ENCODE data around the gene YPEL3.

The YPEL3 gene

DNA sequence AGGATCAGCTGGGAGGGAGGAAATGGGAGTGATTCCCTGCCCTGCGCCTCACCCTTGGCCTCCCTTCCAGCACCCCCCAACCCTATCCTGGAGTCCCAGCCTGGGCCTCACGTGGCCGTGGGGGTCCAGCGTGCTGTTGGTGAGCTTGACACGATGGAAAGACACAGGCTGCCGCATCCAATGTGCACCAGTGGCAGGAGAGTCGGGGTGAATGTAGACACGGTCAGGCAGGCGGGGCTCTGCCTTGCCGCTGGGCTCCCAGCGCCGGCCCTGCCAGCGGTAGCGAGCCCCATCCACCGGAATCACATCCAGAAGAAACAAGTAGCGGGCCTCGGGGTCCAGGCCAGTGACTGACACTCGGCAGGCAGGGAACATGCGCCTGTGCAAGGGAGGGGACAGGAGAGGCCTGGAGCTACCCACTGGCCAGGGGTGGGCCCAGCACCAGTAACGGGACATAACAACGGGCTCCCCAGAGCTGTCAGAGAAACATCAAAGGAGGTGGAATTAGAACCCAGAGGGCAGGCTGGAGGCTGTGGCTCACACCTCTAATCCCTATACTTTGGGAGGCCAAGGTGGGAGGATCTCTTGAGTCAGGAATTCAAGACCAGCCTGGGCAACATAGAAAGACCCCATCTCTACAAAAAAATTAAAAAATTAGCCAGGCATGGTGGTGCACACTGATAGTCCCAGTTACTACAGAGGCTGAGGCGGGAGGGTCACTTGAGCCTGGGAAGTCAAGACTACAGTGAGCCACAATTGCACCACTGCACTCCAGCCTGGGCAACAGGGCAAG, 7.0 kb downstream of the YPEL3 start:
- no peak for DNase-seq

DNA sequence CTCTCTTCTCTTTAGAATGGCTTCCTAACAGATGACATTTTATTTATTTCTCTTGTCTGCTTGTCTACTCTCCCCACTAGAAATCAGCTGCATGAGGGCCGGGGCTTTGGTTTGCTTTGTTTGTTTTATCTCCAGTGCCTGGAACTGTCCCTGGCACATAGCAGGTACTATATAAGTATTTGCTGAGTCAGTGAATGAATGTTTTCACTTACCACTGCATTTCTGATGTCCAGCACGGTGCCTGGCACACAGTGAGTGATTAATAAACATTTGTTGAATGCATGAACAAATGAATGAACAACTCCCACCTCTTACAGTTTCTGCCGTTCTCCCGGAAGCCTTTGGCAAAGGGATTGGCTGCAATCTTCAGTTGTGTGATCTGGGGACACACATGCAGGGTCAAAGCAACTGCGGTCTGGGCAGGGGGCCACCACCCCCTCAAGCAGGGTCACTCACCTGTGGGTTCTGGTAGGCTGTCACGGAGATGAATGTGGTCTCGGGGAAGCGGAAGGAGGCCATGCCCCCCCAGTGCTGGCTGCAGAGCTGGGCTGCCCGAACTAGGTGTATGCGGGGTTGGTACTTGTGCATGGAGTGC, 7.7 kb downstream of the YPEL3 start:
- DNase-seq, result no peak

- no peak for DNase-seq
Observed at GRCh38 chr16:30087181-30087898, 8.7 kb downstream of the YPEL3 start.

DNA sequence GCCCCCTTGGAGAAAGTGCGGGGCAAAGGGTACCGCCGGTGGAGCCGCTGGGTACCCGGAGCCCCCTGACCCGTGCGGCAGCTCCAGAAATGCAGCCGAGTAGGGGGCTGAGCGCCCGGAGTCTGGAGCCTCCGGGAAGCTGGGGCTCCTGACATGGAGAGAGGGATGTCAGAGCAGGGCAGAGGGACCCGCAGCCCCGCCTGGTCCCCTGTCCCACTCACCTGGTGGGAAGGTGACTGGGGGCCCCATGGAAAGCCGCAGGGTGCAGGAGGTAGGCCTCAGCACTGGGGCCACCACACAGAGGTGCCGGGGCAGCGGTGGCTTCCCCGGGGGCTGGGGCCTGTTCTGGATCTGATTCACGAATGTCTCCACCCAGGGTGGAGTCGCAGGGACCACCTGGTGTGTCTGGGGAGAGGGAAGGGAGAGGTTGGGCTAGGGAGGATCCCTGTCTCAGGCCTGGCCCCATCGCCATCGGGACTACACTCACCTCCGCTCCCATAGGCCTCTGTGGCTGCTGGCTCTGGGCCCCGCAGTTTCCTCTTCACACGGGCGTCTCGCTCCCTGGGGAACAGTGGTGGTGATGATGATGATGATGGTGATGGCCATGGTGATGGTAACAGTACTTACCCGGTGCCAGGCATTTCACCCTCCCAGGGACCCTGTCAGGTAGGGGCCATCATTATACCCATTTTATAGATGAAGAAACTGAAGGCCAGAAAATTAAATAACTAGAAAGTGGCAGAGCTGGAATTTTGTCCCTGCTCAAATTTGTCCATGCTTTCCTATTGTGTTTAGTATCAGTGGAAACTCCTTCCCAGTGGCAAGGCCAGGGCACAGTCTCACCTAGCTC, 9.5 kb downstream of the YPEL3 start:
- no peak for DNase-seq

DNA sequence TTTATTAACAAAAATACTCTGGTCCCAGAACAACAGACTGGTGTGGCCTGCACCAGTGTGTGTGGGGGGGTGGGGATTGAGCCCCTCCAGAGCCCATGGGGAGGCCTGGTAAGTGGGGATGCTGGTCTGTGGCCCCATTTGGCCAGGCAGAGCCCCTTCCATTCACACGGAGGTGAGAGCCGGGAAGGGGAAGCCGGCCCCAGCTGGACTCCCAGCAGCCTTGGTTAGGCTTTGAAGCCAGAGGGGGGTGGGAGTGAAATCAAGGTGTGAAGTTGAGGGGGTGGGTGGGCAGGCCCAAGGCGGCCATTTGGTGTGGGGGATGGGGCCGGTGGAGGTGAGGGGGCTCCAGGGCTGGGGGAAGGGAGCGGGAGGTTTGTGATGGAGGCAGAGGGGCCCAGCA, 10.2 kb downstream of the YPEL3 start:
- DNase-seq, result no peak

- no peak for DNase-seq
Observed at GRCh38 chr16:30085247-30085646, 10.8 kb downstream of the YPEL3 start.

- no peak for DNase-seq
Observed at GRCh38 chr16:30084816-30085159, 11.2 kb downstream of the YPEL3 start.

GRCh38 chr16:30084096-30084815, 11.8 kb downstream of the YPEL3 start:
- no peak for DNase-seq

GRCh38 chr16:30083216-30084055, 12.6 kb downstream of the YPEL3 start:
- DNase-seq, result no peak

DNA sequence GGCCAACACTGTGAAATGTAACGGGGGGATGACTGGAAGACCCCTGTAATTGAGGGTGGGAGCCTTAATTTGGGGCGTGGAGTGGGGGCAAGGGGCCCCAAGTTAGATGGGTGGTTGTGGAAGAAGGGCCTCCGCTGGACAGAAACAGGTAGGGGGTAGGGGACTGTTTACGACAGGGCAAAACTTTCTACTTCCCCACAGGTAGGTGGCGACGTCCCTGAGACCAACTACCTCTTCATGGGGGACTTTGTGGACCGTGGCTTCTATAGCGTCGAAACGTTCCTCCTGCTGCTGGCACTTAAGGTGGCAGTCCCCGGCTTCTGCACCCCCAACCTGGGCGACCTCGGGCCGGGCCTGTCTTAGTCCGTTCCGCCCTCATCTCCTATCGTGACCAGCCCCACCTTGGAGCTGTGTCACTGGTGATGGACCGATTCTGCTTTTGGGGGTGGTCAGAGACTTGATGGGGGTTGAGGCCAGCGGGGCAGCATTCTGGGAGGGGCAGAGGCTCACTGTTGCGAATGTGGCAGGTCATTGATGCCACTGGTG, 13.4 kb downstream of the YPEL3 start:
- no peak for DNase-seq

DNA sequence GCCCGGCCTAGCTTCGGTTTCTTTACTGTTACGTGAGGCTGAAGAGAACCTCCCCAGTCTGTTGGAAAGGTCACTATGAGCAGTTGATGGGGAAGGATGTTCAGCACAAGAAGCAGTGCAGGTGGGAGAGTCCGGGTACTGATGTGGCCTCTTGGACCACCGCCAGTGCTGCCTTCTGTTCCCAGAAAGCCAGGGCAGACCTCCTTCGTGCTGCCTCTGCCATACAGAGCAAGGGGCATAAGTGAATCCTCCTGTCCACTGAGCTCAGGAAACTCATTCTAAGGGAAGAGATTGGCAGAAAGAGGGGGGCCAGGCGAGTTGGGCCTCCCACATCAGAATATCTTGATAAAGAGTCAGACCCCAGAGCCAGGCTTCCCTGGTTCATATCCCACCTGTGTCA, 16.5 kb downstream of the YPEL3 start:
- no peak for DNase-seq

DNA sequence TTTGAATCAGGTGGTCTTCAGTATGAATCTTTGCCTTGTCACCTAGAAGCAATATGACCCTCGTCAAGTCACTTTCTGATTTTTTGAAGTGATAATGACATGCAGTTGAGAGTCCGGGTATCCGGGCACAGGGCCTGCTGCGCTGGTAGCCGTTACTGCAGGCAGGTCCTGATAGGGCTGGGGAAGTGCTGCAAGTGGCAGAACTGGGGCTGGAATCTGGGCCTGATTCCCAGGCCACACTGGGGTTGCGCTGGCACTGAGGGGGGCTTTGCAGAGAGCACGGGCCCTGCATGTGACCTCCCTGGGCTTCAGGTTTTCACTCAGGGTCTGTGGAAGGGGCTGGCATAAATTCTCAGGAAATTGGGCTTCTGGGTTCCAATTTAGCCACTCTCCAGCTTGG, 17.3 kb downstream of the YPEL3 start:
- no peak for DNase-seq

GRCh38 chr16:30077656-30078055, 18.4 kb downstream of the YPEL3 start:
- DNase-seq, result no peak

- no peak for DNase-seq
Observed at GRCh38 chr16:30076276-30076791, 19.7 kb downstream of the YPEL3 start.

DNA sequence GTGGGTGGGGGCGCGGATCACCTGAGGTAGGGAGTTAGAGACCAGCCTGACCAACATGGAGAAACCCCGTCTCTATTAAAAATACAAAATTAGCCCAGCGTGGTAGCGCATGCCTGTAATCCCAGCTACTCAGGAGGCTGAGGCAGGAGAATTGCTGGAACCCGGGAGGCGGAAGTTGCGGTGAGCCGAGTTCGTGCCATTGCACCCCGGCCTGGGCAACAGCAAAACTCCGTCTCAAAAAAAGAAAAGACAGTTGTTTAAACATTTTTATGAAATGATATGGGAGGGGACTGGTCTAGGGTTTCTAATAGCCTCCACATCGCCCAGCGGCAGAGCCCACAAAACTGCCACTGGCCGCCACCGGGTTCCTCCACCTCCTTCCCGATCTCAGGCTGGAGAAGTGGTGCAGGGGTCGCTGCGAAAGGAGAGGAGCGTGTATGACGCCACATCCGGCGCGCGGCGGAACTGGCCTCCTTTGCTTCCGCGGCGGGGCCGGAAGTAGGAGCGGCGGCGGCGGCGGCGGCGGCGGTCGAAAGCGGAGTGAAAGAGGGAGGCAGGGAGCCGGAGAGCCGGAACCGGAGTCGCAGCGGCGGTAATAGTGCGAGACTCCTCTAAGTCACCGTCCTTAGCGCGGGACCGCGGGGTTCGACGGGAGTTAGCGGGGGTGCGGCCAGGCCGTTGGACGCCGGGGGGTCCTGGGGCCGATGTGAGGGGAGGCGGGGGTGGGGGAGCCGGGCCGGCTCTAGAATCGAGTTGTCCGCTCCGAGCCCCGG, 20.3 kb downstream of the YPEL3 start, which contains the start of gene PPP4C:
PPP4C (plus strand) TSS at position 492 of the 773 bp plus-strand sequence. CDS start 384 bp downstream, outside the sequence.
- peak; percentile 83 for DNase-seq

DNA sequence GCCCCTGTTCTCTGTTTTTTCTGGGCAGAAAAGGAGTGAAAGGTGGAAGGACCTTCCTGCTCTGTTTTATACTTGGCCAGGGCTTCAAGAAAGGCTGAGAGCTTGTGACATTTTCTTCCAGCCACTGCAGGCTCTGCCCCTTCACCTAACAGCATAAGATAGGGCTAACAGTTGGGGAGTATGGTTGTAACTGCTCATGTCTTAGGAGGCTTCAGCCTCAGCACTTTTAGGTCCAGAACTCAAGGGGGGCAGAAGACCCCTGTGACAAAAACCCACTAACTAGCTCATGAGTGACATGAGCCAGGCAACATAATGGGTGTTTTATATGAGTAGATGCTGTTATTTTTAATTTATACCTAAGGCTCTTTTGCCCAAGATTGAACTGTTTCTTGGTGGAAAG, 25.5 kb downstream of the YPEL3 start:
- DNase-seq, result no peak

DNA sequence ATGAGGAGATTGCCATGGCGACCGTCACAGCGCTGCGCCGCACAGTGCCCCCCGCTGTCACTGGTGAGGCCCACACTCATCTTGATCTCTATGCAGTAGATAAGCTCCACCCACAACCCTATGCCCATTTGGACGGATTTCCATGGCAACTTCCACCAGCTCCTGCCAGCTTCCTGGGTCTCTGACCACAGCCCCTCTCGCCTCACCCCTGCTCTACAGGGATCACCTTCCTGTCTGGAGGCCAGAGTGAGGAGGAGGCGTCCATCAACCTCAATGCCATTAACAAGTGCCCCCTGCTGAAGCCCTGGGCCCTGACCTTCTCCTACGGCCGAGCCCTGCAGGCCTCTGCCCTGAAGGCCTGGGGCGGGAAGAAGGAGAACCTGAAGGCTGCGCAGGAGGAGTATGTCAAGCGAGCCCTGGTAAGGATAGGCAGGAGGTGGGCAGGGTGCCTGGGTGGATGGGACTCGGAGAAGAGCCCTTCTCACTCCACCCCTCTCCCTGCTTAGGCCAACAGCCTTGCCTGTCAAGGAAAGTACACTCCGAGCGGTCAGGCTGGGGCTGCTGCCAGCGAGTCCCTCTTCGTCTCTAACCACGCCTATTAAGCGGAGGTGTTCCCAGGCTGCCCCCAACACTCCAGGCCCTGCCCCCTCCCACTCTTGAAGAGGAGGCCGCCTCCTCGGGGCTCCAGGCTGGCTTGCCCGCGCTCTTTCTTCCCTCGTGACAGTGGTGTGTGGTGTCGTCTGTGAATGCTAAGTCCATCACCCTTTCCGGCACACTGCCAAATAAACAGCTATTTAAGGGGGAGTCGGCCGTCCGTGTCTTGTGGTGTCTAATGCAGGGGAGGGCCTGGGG, 26.2 kb downstream of the YPEL3 start:
- no peak for DNase-seq

DNA sequence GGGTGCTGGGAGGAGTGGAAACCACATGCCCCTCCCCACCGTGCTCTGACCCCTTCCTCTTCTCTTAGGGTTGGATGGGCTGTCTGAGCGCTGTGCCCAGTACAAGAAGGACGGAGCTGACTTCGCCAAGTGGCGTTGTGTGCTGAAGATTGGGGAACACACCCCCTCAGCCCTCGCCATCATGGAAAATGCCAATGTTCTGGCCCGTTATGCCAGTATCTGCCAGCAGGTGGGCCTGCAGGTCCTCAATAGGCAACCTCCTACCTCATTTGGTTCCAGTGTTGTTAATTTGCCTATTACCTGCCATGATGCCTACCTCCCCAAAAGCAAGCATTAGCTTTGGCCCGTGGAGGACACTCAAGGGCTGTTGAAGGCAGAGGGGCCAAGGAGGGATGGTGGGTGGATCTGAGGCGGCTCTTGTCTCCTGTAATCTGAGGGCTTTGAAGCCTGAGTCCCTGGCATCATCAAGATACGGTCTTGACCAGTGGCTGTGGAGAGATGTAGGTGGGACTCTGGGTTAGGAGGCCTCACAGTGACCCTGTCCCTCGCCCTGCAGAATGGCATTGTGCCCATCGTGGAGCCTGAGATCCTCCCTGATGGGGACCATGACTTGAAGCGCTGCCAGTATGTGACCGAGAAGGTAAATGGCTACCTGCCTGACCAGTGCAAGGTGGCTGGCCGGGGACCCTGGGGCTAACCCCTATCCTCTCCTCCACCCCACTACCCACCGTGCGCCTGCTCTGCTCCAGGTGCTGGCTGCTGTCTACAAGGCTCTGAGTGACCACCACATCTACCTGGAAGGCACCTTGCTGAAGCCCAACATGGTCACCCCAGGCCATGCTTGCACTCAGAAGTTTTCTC, 27.0 kb downstream of the YPEL3 start:
- no peak for DNase-seq

All from GOT3 (cell line).